Colonic mucosa (tissue), 4 donors: ENCODE data around the gene TMEM95. TPM values are rescaled to one million over a fixed set of nuclear protein-coding genes. Genes with fewer than 3 reads are reported as not detected.

Experiments
- DNase-seq: peaks from one replicate; pipeline ENCODE4 v3.0.0-alpha.2; 2020
- H3K27ac ChIP-seq: fragments of 200-600 bp; one replicate; pipeline ENCODE4 v1.8.0; 2021
- H3K27me3 ChIP-seq: fragments of 200-600 bp; one replicate; pipeline ENCODE4 v1.8.0; 2021
- H3K36me3 ChIP-seq: fragments of 200-600 bp; one replicate; pipeline ENCODE4 v1.8.0; 2021
- H3K4me1 ChIP-seq: fragments of 200-600 bp; one replicate; pipeline ENCODE4 v1.8.0; 2021; ENCODE audit warnings: mild to moderate bottlenecking
- H3K4me3 ChIP-seq: fragments of 200-600 bp; one replicate; pipeline ENCODE4 v1.8.0; 2021
- H3K9ac ChIP-seq, 2 donors: one replicate each; pipeline ENCODE4 v1.7.0; 2013; ENCODE audit warnings: control low read depth in 2 of 2, low read depth in 2 of 2, low read length in 2 of 2
- H3K9me3 ChIP-seq: fragments of 200-600 bp; one replicate; pipeline ENCODE4 v1.8.0; 2021
- CTCF ChIP-seq: fragments of 200-600 bp; IDR thresholded peaks from one replicate; pipeline ENCODE4 v1.8.0; 2022; ENCODE audit warnings: antibody characterized with exemption, mild to moderate bottlenecking
- intact Hi-C: fragments of 100-400 bp; cut with DNase I; formaldehyde crosslinking; loops from one replicate; pipeline ENCODE4 v1.14.1; 2022
- total RNA-seq, 2 donors: library from RNA; stranded (reverse); fragmentation: NEBNext Ultra II Directional in 1 of 2; extraction: Animal tissue kit (Norgen Biotek cat#: 25700) in 1 of 2; gene quantifications; one replicate each; pipeline ENCODE4 v1.2.1, GENCODE V29; 2021
- donor health status: healthy.
- donor health status: DM: no; HTN: no; CAD: no.
- donor health status: DM: no; HTN: no; CAD: no.

The TMEM95 gene
- total RNA-seq, 2 donors from 2014 or later, result not detected

GRCh38 chr17:7311110-7311705, 43.7 kb upstream of the TMEM95 start:
- DNase-seq, result no peak
- Histone ChIP-seq H3K9ac (no peak overlapping the region), H3K36me3 (peaks cover 30% of the 10 kb centered on the region), H3K27me3 (no peaks in the 10 kb centered on the region), H3K4me3 (no peak overlapping the region), H3K9me3 (no peaks in the 10 kb centered on the region), H3K27ac (no peak overlapping the region), H3K4me1 (peaks cover 20% of the 10 kb centered on the region)
- TF ChIP-seq CTCF, result no peak
- intact Hi-C loops, result no loop called here

GRCh38 chr17:7312432-7313087, 42.4 kb upstream of the TMEM95 start:
- no peaks in the 10 kb centered on the region for H3K9me3 ChIP-seq
- no peak for TF ChIP-seq CTCF
- intact Hi-C loops, result no loop called here
- no peaks in the 10 kb centered on the region for H3K27me3 ChIP-seq
- H3K27ac ChIP-seq, result no peak overlapping the region
- DNase-seq, result no peak
- H3K9ac ChIP-seq, result peak overlapping the region in 1 of 2 donors; percentile 23
- no peak overlapping the region for H3K4me3 ChIP-seq
- H3K4me1 ChIP-seq, result peaks cover 20% of the 10 kb centered on the region
- peaks cover 30% of the 10 kb centered on the region for H3K36me3 ChIP-seq

- Histone ChIP-seq H3K36me3 (peaks cover 30% of the 10 kb centered on the region), H3K27me3 (no peaks in the 10 kb centered on the region), H3K9ac (no peak overlapping the region), H3K4me3 (no peak overlapping the region), H3K9me3 (no peaks in the 10 kb centered on the region), H3K4me1 (peaks cover 20% of the 10 kb centered on the region), H3K27ac (no peak overlapping the region)
- DNase-seq, result no peak
- TF ChIP-seq CTCF, result no peak
- intact Hi-C loops, result no loop called here
Measured at GRCh38 chr17:7313088-7313889, 41.7 kb upstream of the TMEM95 start.

- Histone ChIP-seq H3K9ac (peak overlapping the region; percentile 92), H3K36me3 (peaks cover 30% of the 10 kb centered on the region), H3K27me3 (no peaks in the 10 kb centered on the region), H3K9me3 (no peaks in the 10 kb centered on the region), H3K4me1 (peaks cover 20% of the 10 kb centered on the region), H3K27ac (peak overlapping the region; percentile 92), H3K4me3 (peak overlapping the region; percentile 98)
- TF ChIP-seq CTCF, result no peak
- DNase-seq, result no peak
- intact Hi-C loops, result no loop called here
Measured at GRCh38 chr17:7313890-7314718, 40.9 kb upstream of the TMEM95 start.
